AG09319 (cell line): ENCODE measurements around the gene PTPRC.

Source experiments
- DNase-seq: peaks from one replicate; pipeline ENCODE4 v3.0.0-alpha.2; 2010; ENCODE audit warnings: low read depth; ENCODE audit errors: extremely low read depth
- TF ChIP-seq, protein P1 (sequence below): IDR thresholded peaks from 2 replicates; pipeline ENCODE4 v1.5.1; 2011; ENCODE audit warnings: low read depth, mild to moderate bottlenecking, inconsistent platforms, low read length, moderate library complexity

PTPRC gene

GRCh38 chr1:198677871-198678270 is 39.0 kb downstream of the PTPRC start:
- no peak for DNase-seq
- TF ChIP-seq, protein P1, sequence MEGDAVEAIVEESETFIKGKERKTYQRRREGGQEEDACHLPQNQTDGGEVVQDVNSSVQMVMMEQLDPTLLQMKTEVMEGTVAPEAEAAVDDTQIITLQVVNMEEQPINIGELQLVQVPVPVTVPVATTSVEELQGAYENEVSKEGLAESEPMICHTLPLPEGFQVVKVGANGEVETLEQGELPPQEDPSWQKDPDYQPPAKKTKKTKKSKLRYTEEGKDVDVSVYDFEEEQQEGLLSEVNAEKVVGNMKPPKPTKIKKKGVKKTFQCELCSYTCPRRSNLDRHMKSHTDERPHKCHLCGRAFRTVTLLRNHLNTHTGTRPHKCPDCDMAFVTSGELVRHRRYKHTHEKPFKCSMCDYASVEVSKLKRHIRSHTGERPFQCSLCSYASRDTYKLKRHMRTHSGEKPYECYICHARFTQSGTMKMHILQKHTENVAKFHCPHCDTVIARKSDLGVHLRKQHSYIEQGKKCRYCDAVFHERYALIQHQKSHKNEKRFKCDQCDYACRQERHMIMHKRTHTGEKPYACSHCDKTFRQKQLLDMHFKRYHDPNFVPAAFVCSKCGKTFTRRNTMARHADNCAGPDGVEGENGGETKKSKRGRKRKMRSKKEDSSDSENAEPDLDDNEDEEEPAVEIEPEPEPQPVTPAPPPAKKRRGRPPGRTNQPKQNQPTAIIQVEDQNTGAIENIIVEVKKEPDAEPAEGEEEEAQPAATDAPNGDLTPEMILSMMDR: no peak

GRCh38 chr1:198678301-198678836 is 39.5 kb downstream of the PTPRC start:
- DNase-seq: no peak
- TF ChIP-seq, protein P1: no peak

- DNase-seq: no peak
- TF ChIP-seq, protein P1: no peak
Measured at GRCh38 chr1:198678901-198679329, 40.1 kb downstream of the PTPRC start.

DNA sequence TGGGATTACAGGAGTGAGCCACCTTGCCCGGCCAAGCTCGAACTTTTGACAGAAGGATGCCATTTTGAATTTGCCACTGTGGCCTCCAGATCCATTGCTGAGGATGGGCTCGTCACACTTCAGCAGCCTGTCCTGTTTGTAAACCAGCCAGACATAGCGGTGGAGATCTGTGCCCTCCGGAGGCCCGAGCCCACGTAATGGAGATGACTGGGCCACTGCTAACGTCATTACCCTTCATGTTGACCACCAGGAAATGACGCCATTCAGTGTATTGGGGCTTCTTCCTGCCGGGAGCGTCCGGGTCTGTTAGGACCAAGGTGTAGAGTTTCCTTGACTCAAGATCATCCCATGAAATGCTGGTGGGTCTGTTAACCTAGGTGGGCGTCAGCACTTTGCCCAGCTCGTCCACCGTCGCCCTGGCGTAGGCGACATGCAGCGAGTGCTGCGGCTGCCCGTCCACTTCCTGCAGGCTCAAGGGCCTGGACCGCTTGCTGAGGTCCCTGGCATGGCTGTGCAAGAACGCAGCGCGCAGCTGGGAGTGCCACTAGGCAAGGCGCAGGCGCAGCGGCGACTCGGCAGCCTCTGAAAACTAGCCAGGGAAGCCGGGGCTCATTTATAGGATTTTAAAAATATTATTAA is 40.8 kb downstream of the PTPRC start:
- DNase-seq: no peak
- TF ChIP-seq, protein P1: no peak

DNA sequence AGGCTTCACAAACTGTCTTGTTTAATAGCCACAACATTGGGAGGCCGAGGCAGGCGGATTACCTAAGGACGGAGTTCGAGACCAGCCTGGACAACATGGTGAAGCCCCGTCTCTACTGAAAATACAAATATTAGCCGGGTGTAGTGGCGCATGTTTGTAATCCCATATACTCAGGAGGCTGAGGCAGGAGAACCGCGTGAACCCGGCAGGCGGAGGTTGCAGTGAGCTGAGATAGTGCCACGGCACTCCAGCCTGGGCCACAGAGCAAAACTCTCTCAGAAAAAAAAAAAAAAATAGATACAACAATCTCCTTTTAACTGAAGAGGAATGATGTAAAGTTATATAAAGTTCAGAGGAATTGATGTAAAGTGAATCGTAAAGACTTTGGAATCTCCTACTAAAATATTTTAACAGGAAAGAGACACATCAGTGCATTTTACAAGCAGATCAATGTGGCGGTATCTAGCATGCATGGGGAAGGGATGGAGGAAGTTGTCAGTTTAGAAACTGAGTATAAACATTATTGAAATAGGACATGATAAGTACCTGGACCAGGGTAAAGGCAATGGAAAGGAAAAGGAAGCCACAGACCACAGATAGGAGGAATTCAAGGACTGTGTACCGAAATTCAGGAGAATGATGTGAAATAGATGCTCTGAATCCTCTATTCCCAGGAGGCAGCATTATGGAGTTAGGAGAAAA is 41.5 kb downstream of the PTPRC start:
- DNase-seq: no peak

DNA sequence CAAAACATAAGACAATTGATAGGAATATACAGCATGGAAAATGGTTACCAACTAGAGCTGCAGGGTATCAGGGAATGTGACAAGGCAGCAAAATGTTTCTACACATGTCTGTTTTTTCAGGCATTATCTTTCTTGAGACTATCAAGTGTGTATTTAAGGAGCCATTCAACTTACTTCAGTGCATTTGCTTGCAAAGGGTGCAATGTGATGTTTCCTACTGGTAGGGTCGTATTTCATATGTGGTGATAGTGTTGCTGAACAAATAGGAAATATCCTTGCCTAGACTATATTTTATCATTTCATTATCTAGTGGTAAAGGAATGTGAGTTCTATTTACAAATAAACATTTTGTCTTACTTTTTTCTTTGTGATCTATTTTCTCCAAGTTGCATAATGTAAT is 42.4 kb downstream of the PTPRC start:
- no peak for DNase-seq
- TF ChIP-seq, protein P1: no peak

More for the DNA sequence above, 41.5 kb downstream of the PTPRC start:
- TF ChIP-seq, protein P1: no peak
